Kidney (tissue), 14 donors: Measurements from ENCODE around the gene COL4A2. TPM values are rescaled to one million over a fixed set of nuclear protein-coding genes. Genes with fewer than 3 reads are reported as not detected.
A peak's percentile ranks its signal among the peaks of the same experiment; 100 is the strongest.

Source experiments
- DNase-seq, 5 donors: peaks; one replicate each; pipeline ENCODE4 v3.0.0-alpha.2; 2013 to 2020
- FAIRE-seq: peaks from 2 replicates; lab custom pipeline; 2012; peaks lifted over from hg19 to GRCh38; lab: Jason Lieb, UNC
- H3K27ac ChIP-seq, 2 donors: one replicate each; pipeline ENCODE4 v1.7.0; 2013; ENCODE audit warnings: low read depth in 2 of 2, low read length in 2 of 2, inconsistent platforms in 1 of 2
- H3K27me3 ChIP-seq: one replicate; pipeline ENCODE4 v1.7.1; 2013; ENCODE audit warnings: low read length, inconsistent platforms; ENCODE audit not compliant: control insufficient read depth, insufficient read depth
- H3K36me3 ChIP-seq, 3 donors: one replicate each; pipeline versions ENCODE4 v1.7.0 to v1.7.1; 2013; ENCODE audit warnings: low read length in 3 of 3, control low read depth in 1 of 3, inconsistent platforms in 1 of 3; ENCODE audit not compliant: insufficient read depth in 3 of 3, control insufficient read depth in 2 of 3
- H3K4me1 ChIP-seq, 3 donors: one replicate each; pipeline versions ENCODE4 v1.7.0 to v1.7.1; 2013; ENCODE audit warnings: low read length in 3 of 3, inconsistent platforms in 1 of 3, low read depth in 1 of 3; ENCODE audit not compliant: control insufficient read depth in 2 of 3, insufficient read depth in 2 of 3
- H3K4me3 ChIP-seq, 3 donors: one replicate each; pipeline versions ENCODE4 v1.7.0 to v1.8.1; 2013; ENCODE audit warnings: low read length in 3 of 3, control low read depth in 1 of 3, inconsistent platforms in 1 of 3
- H3K9ac ChIP-seq, 3 donors: one replicate each; pipeline versions ENCODE4 v1.7.0 to v1.7.1; 2013; ENCODE audit warnings: low read length in 3 of 3, control low read depth in 1 of 3, inconsistent platforms in 1 of 3
- H3K9me3 ChIP-seq, 3 donors: one replicate each; pipeline versions ENCODE4 v1.7.0 to v1.7.1; 2013; ENCODE audit warnings: low read length in 3 of 3, control low read depth in 1 of 3, inconsistent platforms in 1 of 3; ENCODE audit not compliant: control insufficient read depth in 2 of 3, insufficient read depth in 1 of 3
- CTCF ChIP-seq: IDR thresholded peaks from 3 replicates; pipeline ENCODE4 v1.5.1; 2012; ENCODE audit warnings: mild to moderate bottlenecking, moderate library complexity, borderline replicate concordance; ENCODE audit not compliant: insufficient read depth; ENCODE audit errors: extremely low read depth
- intact Hi-C: fragments of 100-400 bp; cut with DNase I; formaldehyde crosslinking; loops from one replicate; pipeline ENCODE4 v1.11.1; 2022
- polyA plus RNA-seq: library from polyadenylated mRNA; stranded (reverse); fragments of 350-450 nt; fragmentation: Illumina TruSeq; extraction: RNeasy Lipid Tissue Mini Kit (QIAGEN cat#74804); gene quantifications from one replicate; pipeline ENCODE4 v1.2.3, GENCODE V29; 2014; ENCODE audit warnings: low read depth, low replicate concordance; ENCODE audit not compliant: insufficient read depth
- total RNA-seq: library from RNA; stranded (reverse); fragmentation: NEBNext Ultra II Directional; extraction: Animal tissue kit (Norgen Biotek cat#: 25700); gene quantifications from one replicate; pipeline ENCODE4 v1.2.1, GENCODE V29; 2021
- donor health status: control.
- donor health status: control.
- donor health status: control.
- donor health status: control.
- donor health status: control.
- donor health status: DM: yes; HTN: yes; CAD: no.
- donor health status: Normal renal cell carcinoma (clear cell type).

The COL4A2 gene
- total and polyA plus RNA-seq, 2 donors from 2014 or later = 126 to 265 TPM

- TF ChIP-seq CTCF = no peak
- no peak overlapping the region for H3K4me3 ChIP-seq
- H3K9ac ChIP-seq = no peak overlapping the region
- peaks cover 0 to 26% (median 22%) of the 10 kb centered on the region in 3 donors for H3K4me1 ChIP-seq
- no peaks in the 10 kb centered on the region for H3K27me3 ChIP-seq
- H3K27ac ChIP-seq = no peak overlapping the region
- no peaks in the 10 kb centered on the region for H3K36me3 ChIP-seq
- intact Hi-C loops = no loop called here
- H3K9me3 ChIP-seq = no peaks in the 10 kb centered on the region
- no peak for FAIRE-seq
- DNase-seq = no peak
Observed at GRCh38 chr13:110350049-110350448, 43.0 kb downstream of the COL4A2 start.

- no peak for DNase-seq
- TF ChIP-seq CTCF = no peak
- no peak for FAIRE-seq
- H3K9me3 ChIP-seq = no peaks in the 10 kb centered on the region
- peak overlapping the region in 1 of 3 donors; percentile 10 for H3K9ac ChIP-seq
- no peaks in the 10 kb centered on the region for H3K27me3 ChIP-seq
- no peak overlapping the region for H3K27ac ChIP-seq
- H3K4me3 ChIP-seq = no peak overlapping the region
- H3K4me1 ChIP-seq = peaks cover 0 to 26% (median 22%) of the 10 kb centered on the region in 3 donors
- intact Hi-C loops = no loop called here
- H3K36me3 ChIP-seq = no peaks in the 10 kb centered on the region
Observed at GRCh38 chr13:110350509-110350908, 43.4 kb downstream of the COL4A2 start.

GRCh38 chr13:110351636-110352420, 44.7 kb downstream of the COL4A2 start:
- peaks cover 0 to 28% (median 22%) of the 10 kb centered on the region in 3 donors for H3K4me1 ChIP-seq
- no peak overlapping the region for H3K9ac ChIP-seq
- TF ChIP-seq CTCF = no peak
- H3K36me3 ChIP-seq = no peaks in the 10 kb centered on the region
- no peaks in the 10 kb centered on the region for H3K9me3 ChIP-seq
- FAIRE-seq = no peak
- intact Hi-C loops = no loop called here
- DNase-seq = no peak
- H3K27ac ChIP-seq = no peak overlapping the region
- H3K27me3 ChIP-seq = no peaks in the 10 kb centered on the region
- H3K4me3 ChIP-seq = no peak overlapping the region

GRCh38 chr13:110352735-110353134, 45.7 kb downstream of the COL4A2 start:
- Histone ChIP-seq H3K4me3 (no peak overlapping the region), H3K9me3 (no peaks in the 10 kb centered on the region), H3K27me3 (no peaks in the 10 kb centered on the region), H3K27ac (no peak overlapping the region), H3K4me1 (peaks cover 0 to 20% (median 13%) of the 10 kb centered on the region in 3 donors), H3K36me3 (no peaks in the 10 kb centered on the region), H3K9ac (no peak overlapping the region)
- DNase-seq = no peak
- intact Hi-C loops = no loop called here
- no peak for TF ChIP-seq CTCF
- no peak for FAIRE-seq
